A549 (cell line): Measurements from ENCODE around the gene CHST13. TPM values are rescaled to one million over a fixed set of nuclear protein-coding genes. Genes with fewer than 3 reads are reported as not detected.

ENCODE experiments used
- ATAC-seq, 2 experiments: fragments of 200-7000 bp in 1 of 2; fragments of >200 bp in 1 of 2; cut with Nextera tagmentation in 1 of 2; cut with Tn5 transposase in 1 of 2; 3 replicates each; pipeline versions ENCODE4 v1.8.0 to v1.9.1; 2018 to 2020; ENCODE audit warnings: mild to moderate bottlenecking in 1 of 2, moderate library complexity in 1 of 2
- CTCF ChIA-PET: fragments of 300-600 bp; sonication (Branson Sonifier 250); formaldehyde crosslinking; extraction: SDS; loops from one replicate; lab custom pipeline; 2021; ENCODE audit warnings: antibody characterized with exemption, inconsistent platforms; lab: Yijun Ruan, JAX
- POLR2A ChIA-PET: fragments of 350-600 bp; formaldehyde crosslinking; extraction: SDS; loops from one replicate; lab custom pipeline; 2021; ENCODE audit warnings: antibody characterized with exemption, inconsistent platforms; lab: Yijun Ruan, JAX
- DNase-seq, 2 experiments: peaks; one replicate each; pipeline versions ENCODE4 v3.0.0 to v3.0.0-alpha.2; 2011 to 2016; ENCODE audit warnings: low read depth in 1 of 2, low spot score in 1 of 2
- FAIRE-seq: peaks from 2 replicates; lab custom pipeline; 2011; peaks lifted over from hg19 to GRCh38; lab: Jason Lieb, UNC
- H3K27ac ChIP-seq, 2 experiments: fragments of >200 bp; sonication (Bioruptor Twin); formaldehyde crosslinking; 3 replicates each; pipeline ENCODE4 v1.5.1; 2016 to 2017
- H3K4me1 ChIP-seq: fragments of >200 bp; sonication (Bioruptor Twin); formaldehyde crosslinking; 3 replicates; pipeline ENCODE4 v1.6.1; 2016
- H3K4me2 ChIP-seq: fragments of >200 bp; sonication (Bioruptor Twin); formaldehyde crosslinking; 3 replicates; pipeline ENCODE4 v1.6.1; 2016
- H3K4me3 ChIP-seq: fragments of >200 bp; sonication (Bioruptor Twin); formaldehyde crosslinking; 3 replicates; pipeline ENCODE4 v1.5.1; 2016
- H3K9me3 ChIP-seq: fragments of >200 bp; sonication (Bioruptor Twin); formaldehyde crosslinking; 3 replicates; pipeline ENCODE4 v1.6.1; 2016
- BCL3 ChIP-seq: fragments of >200 bp; sonication (Bioruptor Twin); formaldehyde crosslinking; IDR thresholded peaks from 3 replicates; pipeline ENCODE4 v1.6.1; 2016
- CBX2 ChIP-seq: fragments of 200-600 bp; sonication (generic); IDR thresholded peaks from 2 replicates; pipeline ENCODE4 v1.6.1; 2016; ENCODE audit warnings: low read depth, mild to moderate bottlenecking, borderline replicate concordance
- CTCF ChIP-seq: fragments of >200 bp; sonication (Bioruptor Twin); formaldehyde crosslinking; IDR thresholded peaks from 3 replicates; pipeline ENCODE4 v1.5.1; 2016
- ELK1 ChIP-seq: fragments of 150-350 bp; IDR thresholded peaks from 2 replicates; pipeline ENCODE4 v1.6.1; 2014; ENCODE audit warnings: low read depth, mild to moderate bottlenecking, low read length
- JUN ChIP-seq, 2 experiments: fragments of >200 bp; sonication (Bioruptor Twin); formaldehyde crosslinking; IDR thresholded peaks; 2 replicates in 1 of 2; 3 replicates in 1 of 2; pipeline ENCODE4 v1.6.1; 2016 to 2017
- JUNB ChIP-seq: fragments of >200 bp; sonication (Bioruptor Twin); formaldehyde crosslinking; IDR thresholded peaks from 2 replicates; pipeline ENCODE4 v1.6.1; 2016
- KDM1A ChIP-seq: fragments of 200-600 bp; sonication (generic); IDR thresholded peaks from 2 replicates; pipeline ENCODE4 v1.6.1; 2016; ENCODE audit warnings: low read depth, mild to moderate bottlenecking
- MAFK ChIP-seq: fragments of 450-650 bp; IDR thresholded peaks from 2 replicates; pipeline ENCODE4 v1.6.1; 2014; ENCODE audit not compliant: partially characterized antibody
- MAZ ChIP-seq: fragments of 150-350 bp; IDR thresholded peaks from 2 replicates; pipeline ENCODE4 v1.6.1; 2014; ENCODE audit warnings: antibody characterized with exemption, low read depth, low read length, borderline replicate concordance
- NR3C1 ChIP-seq: fragments of >200 bp; sonication (Bioruptor Twin); formaldehyde crosslinking; IDR thresholded peaks from 3 replicates; pipeline ENCODE4 v1.6.1; 2017
- RAD21 ChIP-seq, 2 experiments: fragments of >200 bp in 1 of 2; sonication (Bioruptor Twin) in 1 of 2; formaldehyde crosslinking in 1 of 2; IDR thresholded peaks in 1 of 2; conservative IDR thresholded peaks in 1 of 2; 2 replicates in 1 of 2; 3 replicates in 1 of 2; pipeline ENCODE4 v1.6.1; 2012 to 2018; ENCODE audit warnings: inconsistent platforms in 1 of 2
- SMC3 ChIP-seq: fragments of >200 bp; sonication (Bioruptor Twin); formaldehyde crosslinking; IDR thresholded peaks from 3 replicates; pipeline ENCODE4 v1.6.1; 2018; ENCODE audit warnings: inconsistent platforms
- ZFP36 ChIP-seq: fragments of 450-650 bp; IDR thresholded peaks from 2 replicates; pipeline ENCODE4 v1.6.1; 2014; ENCODE audit warnings: borderline replicate concordance; ENCODE audit not compliant: partially characterized antibody
- WGBS: methylation state at CpG from one replicate; pipeline ENCODE4 v1.1.6; 2017; ENCODE audit errors: missing lambda C conversion rate; 5-methylcytosine and 5-hydroxymethylcytosine counted together
- polyA plus RNA-seq, 4 experiments: library from polyadenylated mRNA; depleted of rRNA in 3 of 4; stranded (reverse); fragments of >200 nt; fragmentation: RNase III in 1 of 4; extraction: RNeasy Plus Mini Kit Qiagen cat#74134 plus additional on column Dnase treatment in 1 of 4; gene quantifications; 2 replicates in 3 of 4; 3 replicates in 1 of 4; pipeline ENCODE4 v1.2.3, GENCODE V29; 2011 to 2017

Gene CHST13
- polyA plus RNA-seq, 2 of the 4 experiments (the other 2 are of a cell fraction) = 0.30 to 0.59 TPM

- no peak overlapping the region for H3K4me3 ChIP-seq
- WGBS = 39% methylated on average over 6 of the region's 11 CpGs
- FAIRE-seq (no peak), DNase-seq (no peak), ATAC-seq (no peak)
- ChIA-PET POLR2A (no interaction called here), CTCF (interaction anchor here (0.5 to 2.9 kb wide), 16 partner anchors 8 to 1623 kb away, joined by 3 to 21 read pairs (median 4); no protein-coding TSS in a partner anchor)
- H3K27ac ChIP-seq = no peak overlapping the region
- H3K4me1 ChIP-seq = 0 out of 3 replicates have a peak, but pooled peaks cover 7% of the 10 kb centered on the region
- TF ChIP-seq KDM1A = no peak
- TF ChIP-seq ELK1 = no peak
- TF ChIP-seq NR3C1 = no peak
- no peak for TF ChIP-seq BCL3
- TF ChIP-seq ZFP36 = no peak
- H3K9me3 ChIP-seq = no peaks in the 10 kb centered on the region
- no peak overlapping the region for H3K4me2 ChIP-seq
Measured at GRCh38 chr3:126521122-126521891, 2.6 kb upstream of the CHST13 start.

- ATAC-seq = peak; percentile 32 to 65; a peak in 4 of 6 replicates
- ChIA-PET POLR2A (no interaction called here), CTCF (interaction anchor here (0.6 to 2.9 kb wide), 26 partner anchors 9 to 1026 kb away, joined by 3 to 21 read pairs (median 3); no protein-coding TSS in a partner anchor)
- H3K27ac ChIP-seq = no peak overlapping the region
- DNase-seq = peak; percentile 41 to 64
- WGBS = 3% methylated on average over 4 of the region's 6 CpGs
- TF ChIP-seq MAFK = no peak
- TF ChIP-seq CTCF = peak; percentile 70
- peak; percentile 61 to 66 for TF ChIP-seq RAD21 (conservative IDR thresholded peaks at IDR 0.05 in 1 of 2, IDR thresholded peaks at IDR 0.05 in 1 of 2)
- TF ChIP-seq SMC3 = peak; percentile 67
- no peak for FAIRE-seq
- H3K4me2 ChIP-seq = no peak overlapping the region
- H3K4me1 ChIP-seq = 0 out of 3 replicates have a peak, but pooled peaks cover 7% of the 10 kb centered on the region
- no peak overlapping the region for H3K4me3 ChIP-seq
- no peaks in the 10 kb centered on the region for H3K9me3 ChIP-seq
Measured at GRCh38 chr3:126522363-126522788, 1.6 kb upstream of the CHST13 start.

GRCh38 chr3:126524429-126524988 lies 554 bp downstream of the CHST13 start:
- Histone ChIP-seq H3K4me3 (peak overlapping the region; percentile 57), H3K27ac (peak overlapping the region; percentile 71 to 85), H3K4me1 (peaks cover 20% of the 10 kb centered on the region), H3K9me3 (no peaks in the 10 kb centered on the region), H3K4me2 (peak overlapping the region; percentile 92)
- no peak for FAIRE-seq
- 60% methylated on average over 2 of the region's 31 CpGs for WGBS
- no peak for TF ChIP-seq JUNB
- 0 out of 5 replicates have a peak, but pooled peaks of 1 of the 2 experiments have one; percentile 30 for TF ChIP-seq JUN (IDR thresholded peaks at IDR 0.05)
- no peak for TF ChIP-seq CBX2
- no peak for TF ChIP-seq MAZ
- TF ChIP-seq CTCF = 0 out of 3 replicates have a peak, but pooled peaks have one; percentile 14
- ChIA-PET POLR2A (no interaction called here), CTCF (interaction anchor here (1.3 kb wide), 1 partner anchor 45 kb away, joined by 3 read pairs; no protein-coding TSS in a partner anchor)
- DNase-seq = peak in 1 of 2 experiments; percentile 34
- ATAC-seq = peak; percentile 35 to 36
